DMS153 treated with DMSO at 0.1 percent for 48 hours (cell line): ENCODE results near the gene PLEKHA7.

Experiments used
- DNase-seq: peaks from one replicate; lab custom pipeline; 2025; ENCODE audit not compliant: unreplicated experiment; lab: John Stamatoyannopoulos, UW

Gene PLEKHA7

GRCh38 chr11:16942911-16943310 is 71.3 kb downstream of the PLEKHA7 start:
- DNase-seq = no peak

- no peak for DNase-seq
These were observed 71.9 kb downstream of the PLEKHA7 start for GRCh38 chr11:16942342-16942741.

GRCh38 chr11:16941935-16942334 is 72.3 kb downstream of the PLEKHA7 start:
- DNase-seq = no peak

DNA sequence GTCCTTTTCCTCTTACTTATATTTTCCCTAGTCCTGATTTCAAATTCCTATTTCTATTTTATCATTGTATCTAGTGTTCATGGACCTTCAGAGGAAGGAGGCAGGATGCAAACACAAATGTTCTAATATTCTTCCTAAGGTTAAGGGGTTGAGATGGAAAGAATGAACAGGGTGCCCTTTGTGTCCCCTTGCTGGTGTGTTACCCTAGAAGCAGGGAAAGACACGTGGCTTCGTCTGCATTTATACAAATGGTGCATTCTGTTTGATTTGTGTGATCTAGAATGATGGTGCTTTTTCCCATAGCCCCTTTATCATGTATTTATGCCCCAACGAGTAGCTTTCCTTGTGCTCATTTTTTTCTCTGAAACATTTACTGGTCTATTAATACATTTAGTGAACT is 76.2 kb downstream of the PLEKHA7 start:
- no peak for DNase-seq

DNA sequence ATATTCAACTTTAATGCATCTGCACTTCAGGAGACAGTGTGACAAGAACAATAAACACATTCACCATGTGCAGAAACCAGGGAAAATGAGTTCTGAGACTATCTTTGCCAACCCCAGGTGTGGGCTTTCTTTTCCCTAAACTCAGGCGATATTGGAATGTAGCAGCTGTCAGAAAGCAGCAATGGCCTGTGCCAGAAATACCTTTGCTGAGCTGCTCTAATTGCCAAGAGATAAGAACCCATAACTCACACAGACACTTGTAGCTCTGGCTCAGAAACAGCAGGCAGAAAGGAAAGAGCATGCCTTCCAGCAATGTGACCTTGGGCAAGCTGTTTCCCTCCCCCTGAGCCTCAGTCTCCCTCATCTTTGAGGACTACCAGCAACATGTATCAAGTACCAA is 77.6 kb downstream of the PLEKHA7 start:
- no peak for DNase-seq

GRCh38 chr11:16935518-16936302 is 78.5 kb downstream of the PLEKHA7 start:
- no peak for DNase-seq

GRCh38 chr11:16933756-16934603 is 80.2 kb downstream of the PLEKHA7 start:
- no peak for DNase-seq

- no peak for DNase-seq
These were observed 80.9 kb downstream of the PLEKHA7 start for GRCh38 chr11:16933291-16933690.

DNA sequence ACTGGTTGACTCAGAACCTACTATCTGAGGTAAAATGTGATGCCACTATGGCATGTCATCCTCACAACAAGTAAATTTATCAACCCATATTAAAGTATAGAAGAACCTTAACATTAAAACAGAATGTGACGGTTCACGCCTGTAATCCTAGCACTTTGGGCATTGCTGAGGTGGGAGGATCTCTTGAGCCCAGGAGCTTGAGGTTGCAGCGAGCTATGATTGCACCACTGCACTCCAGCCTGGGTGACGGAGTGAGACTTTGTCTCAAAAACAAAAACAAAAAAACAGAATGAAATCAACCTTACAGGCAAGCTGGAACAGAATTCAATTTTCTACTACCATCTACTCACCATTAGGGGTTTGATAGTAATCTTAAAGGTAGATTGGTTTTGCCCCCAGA is 86.2 kb downstream of the PLEKHA7 start:
- DNase-seq = no peak

GRCh38 chr11:16926883-16927626 is 87.2 kb downstream of the PLEKHA7 start:
- no peak for DNase-seq

GRCh38 chr11:16925561-16926065 is 88.6 kb downstream of the PLEKHA7 start:
- peak; percentile 39 for DNase-seq

DNA sequence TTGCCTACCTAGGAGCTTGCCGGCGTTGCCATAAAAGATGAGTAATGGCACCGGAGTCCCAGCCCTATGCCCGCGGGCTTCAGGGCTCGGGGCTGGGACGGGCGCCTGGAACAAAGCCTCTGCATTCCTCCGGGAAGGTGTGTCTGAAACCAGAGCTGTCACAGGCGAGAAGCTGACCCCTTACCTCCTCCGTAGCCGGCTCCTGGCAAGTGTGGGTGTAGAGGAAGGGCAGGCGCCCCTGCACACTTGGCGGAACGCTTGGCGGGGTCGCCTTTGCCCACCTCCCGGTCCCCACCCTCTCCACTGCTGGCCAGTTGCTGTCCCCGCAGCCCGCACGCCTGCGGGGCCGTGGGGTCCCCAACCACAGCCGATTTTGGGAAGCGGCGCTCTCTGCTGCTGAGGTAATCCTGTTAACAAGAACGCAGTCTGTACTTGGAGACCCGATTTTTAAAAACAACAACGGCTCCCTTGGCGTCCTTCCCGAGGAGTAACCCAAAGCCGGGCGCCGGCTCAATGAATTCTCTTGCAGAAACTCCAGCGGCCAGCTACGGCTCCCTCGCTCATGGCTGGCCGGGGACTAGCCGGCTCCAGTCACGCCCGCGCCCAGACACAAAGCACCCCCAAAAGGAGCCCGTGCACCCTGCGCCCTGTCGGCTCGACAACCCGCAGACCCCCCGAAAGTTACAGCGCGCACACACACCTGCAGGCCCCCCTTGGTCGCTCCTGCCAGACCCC is 89.2 kb downstream of the PLEKHA7 start:
- no peak for DNase-seq

DNA sequence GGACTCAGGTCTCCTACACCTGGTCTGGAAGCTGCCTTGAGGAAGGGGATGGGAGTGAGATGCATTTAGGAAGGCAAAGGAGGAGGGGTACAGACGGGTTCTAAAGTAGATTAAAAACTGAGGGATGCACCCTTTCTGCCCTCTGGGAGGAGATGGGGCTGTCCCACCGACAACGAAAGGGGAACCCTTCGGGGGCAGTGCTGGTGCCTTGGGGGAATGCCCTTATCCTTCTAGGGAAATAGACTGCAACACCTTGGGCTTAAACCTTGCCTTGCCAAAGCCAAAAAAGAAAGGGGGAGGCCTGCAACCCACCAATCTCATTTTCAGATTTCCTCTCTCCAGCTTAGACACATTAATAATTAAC is 89.8 kb downstream of the PLEKHA7 start:
- DNase-seq = no peak

DNA sequence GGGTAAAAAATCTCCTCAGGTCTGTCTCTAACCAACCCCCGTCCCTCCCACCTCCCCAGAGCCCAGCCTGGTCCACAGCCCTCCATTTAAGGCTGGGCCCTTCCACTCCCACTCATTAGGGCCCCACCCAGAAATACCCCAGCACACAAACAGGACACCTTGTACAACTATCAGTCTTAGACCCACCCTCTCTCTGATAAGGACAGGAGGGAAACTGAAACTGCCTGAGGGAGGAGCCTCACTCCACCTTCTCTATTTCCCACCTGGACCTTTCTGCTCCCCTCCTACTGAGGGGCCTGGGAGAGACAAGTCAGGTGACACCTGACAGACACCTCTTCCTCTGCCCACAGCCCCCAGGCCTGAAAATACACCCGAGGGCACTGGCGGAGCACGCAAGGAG is 90.2 kb downstream of the PLEKHA7 start:
- DNase-seq = no peak

DNA sequence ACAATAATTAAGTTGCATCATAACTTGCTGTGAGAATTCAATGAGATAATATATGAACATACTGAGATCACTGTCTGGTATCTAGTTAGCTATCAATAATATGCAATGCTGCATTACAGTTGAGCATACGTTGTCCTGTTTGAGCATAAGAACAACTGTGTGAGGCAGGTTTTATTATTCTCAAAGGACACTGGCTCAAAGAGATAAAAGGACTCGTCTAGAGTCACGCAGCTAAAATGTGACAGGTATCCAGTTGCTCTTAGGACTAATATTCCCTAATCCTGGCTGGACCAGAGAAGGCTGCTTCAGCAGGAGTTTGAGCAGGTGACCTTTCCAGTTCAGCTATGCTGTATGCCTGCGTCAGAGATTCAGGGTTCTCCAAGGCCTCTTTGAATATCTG is 92.5 kb downstream of the PLEKHA7 start:
- no peak for DNase-seq

DNA sequence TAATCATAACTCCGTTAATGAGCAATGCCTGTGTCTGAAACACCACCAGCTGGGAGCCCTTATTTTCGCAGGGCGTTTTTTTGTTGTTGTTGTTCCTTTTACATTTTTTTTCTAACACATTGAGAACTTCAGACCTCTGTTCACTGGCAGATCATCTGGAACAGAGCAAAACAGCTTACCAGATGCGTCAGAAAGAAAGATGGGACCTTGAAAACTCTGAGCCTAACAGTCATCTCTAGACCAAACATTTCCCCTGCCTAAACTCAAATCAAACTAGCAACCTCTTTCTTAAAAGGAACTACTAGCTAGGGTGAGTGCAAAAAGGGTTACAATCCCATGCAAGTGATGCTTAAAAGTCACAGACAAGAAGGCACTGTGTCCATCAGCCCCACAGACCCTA is 93.2 kb downstream of the PLEKHA7 start:
- DNase-seq = no peak

- DNase-seq = no peak
These were observed 93.7 kb downstream of the PLEKHA7 start for GRCh38 chr11:16920559-16920958.

DNA sequence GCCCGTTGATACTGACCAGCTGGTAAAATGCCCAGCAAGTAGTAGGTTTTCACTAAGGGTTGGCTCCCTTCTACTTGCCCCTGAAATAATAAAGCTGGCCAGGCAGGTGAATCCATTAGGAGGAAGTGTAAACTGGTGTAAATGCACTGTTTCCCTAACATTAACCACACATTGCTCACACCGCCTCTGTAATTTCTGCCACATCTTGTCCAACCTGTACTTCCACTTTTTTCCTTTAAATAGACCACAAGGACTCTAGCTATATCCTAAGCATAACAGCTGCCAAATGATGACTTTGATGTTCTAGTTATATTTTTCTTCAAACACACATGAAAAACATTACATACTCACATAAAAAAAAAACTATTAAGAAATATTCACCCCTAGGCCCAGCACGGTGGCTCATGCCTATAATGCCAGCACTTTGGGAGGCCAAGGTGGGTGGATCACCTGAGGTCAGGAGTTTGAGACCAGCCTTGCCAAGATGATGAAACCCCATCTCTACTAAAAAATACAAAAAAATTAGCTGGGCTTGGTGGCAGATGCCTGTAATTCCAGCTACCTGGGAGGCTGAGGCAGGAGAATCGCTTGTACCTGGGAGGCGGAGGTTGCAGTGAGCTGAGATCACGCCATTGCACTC is 95.6 kb downstream of the PLEKHA7 start:
- peak; percentile 31 for DNase-seq

- DNase-seq = no peak
These were observed 96.3 kb downstream of the PLEKHA7 start for GRCh38 chr11:16917941-16918340.

GRCh38 chr11:16912692-16913111 is 101.5 kb downstream of the PLEKHA7 start:
- DNase-seq = no peak
